ENCODE measurements around the gene SMURF1. TPM values are rescaled to one million over a fixed set of nuclear protein-coding genes. Genes with fewer than 3 reads are reported as not detected.

The SMURF1 gene
- total and polyA plus RNA-seq, 2 experiments from 2014 or later: 11.9 to 24.5 TPM

- peaks cover 43% of the 10 kb centered on the region for H3K36me3 ChIP-seq
- no peak overlapping the region for H3K4me3 ChIP-seq
- H3K27ac ChIP-seq: peak overlapping the region; percentile 9
- TF ChIP-seq, protein P1, sequence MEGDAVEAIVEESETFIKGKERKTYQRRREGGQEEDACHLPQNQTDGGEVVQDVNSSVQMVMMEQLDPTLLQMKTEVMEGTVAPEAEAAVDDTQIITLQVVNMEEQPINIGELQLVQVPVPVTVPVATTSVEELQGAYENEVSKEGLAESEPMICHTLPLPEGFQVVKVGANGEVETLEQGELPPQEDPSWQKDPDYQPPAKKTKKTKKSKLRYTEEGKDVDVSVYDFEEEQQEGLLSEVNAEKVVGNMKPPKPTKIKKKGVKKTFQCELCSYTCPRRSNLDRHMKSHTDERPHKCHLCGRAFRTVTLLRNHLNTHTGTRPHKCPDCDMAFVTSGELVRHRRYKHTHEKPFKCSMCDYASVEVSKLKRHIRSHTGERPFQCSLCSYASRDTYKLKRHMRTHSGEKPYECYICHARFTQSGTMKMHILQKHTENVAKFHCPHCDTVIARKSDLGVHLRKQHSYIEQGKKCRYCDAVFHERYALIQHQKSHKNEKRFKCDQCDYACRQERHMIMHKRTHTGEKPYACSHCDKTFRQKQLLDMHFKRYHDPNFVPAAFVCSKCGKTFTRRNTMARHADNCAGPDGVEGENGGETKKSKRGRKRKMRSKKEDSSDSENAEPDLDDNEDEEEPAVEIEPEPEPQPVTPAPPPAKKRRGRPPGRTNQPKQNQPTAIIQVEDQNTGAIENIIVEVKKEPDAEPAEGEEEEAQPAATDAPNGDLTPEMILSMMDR (IDR thresholded peaks at IDR 0.05; ENCODE audit: low read depth, low read length): no peak
- DNase-seq (ENCODE audit: low read depth in 1 of 2, low spot score in 1 of 2): no peak
- H3K4me1 ChIP-seq (ENCODE audit: low read depth): no peaks in the 10 kb centered on the region
- no peaks in the 10 kb centered on the region for H3K27me3 ChIP-seq
- no peaks in the 10 kb centered on the region for H3K9me3 ChIP-seq (ENCODE audit: low read depth)
Observed at GRCh38 chr7:99002148-99002826, 141.6 kb downstream of the SMURF1 start.

- DNase-seq (ENCODE audit: low read depth in 1 of 2, low spot score in 1 of 2): no peak
- H3K27ac ChIP-seq: no peak overlapping the region
- TF ChIP-seq, protein P1 (IDR thresholded peaks at IDR 0.05; ENCODE audit: low read depth, low read length): no peak
- H3K9me3 ChIP-seq (ENCODE audit: low read depth): no peaks in the 10 kb centered on the region
- no peaks in the 10 kb centered on the region for H3K27me3 ChIP-seq
- H3K4me3 ChIP-seq: no peak overlapping the region
- peaks cover 43% of the 10 kb centered on the region for H3K36me3 ChIP-seq
- H3K4me1 ChIP-seq (ENCODE audit: low read depth): no peaks in the 10 kb centered on the region
Observed at GRCh38 chr7:99001482-99002147, 142.3 kb downstream of the SMURF1 start.

DNA sequence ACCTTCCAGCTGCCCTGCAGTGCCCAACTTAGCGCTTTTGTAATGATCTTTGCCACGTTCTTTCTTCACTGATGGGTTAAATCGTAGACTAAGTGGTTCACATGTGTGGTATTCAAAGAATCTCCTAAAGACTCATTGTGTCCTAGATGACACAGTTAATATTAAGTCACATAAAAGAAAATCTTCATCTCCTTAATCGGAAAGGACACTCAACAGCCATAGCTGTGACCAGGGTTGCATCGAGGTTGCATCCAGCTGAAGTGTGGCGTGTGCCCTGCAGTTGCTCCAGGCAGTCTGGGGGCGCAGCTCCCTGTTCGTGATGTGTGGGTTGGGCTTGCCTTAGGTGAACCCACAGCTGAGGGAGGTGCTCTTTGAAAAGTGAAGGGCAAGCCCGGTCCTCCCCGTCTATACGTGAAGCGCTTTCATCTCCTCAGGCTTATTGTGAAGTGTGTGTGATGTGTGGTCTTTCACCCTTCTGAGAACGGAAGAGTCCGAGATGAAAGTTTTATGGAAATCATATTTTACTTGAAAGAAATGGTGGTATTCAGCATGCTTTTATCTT lies 142.9 kb downstream of the SMURF1 start:
- DNase-seq (ENCODE audit: low read depth in 1 of 2, low spot score in 1 of 2): no peak
- no peak overlapping the region for H3K4me3 ChIP-seq
- TF ChIP-seq, protein P1 (IDR thresholded peaks at IDR 0.05; ENCODE audit: low read depth, low read length): no peak
- H3K36me3 ChIP-seq: peaks cover 45% of the 10 kb centered on the region
- H3K27me3 ChIP-seq: no peaks in the 10 kb centered on the region
- H3K4me1 ChIP-seq (ENCODE audit: low read depth): no peaks in the 10 kb centered on the region
- no peak overlapping the region for H3K27ac ChIP-seq
- no peaks in the 10 kb centered on the region for H3K9me3 ChIP-seq (ENCODE audit: low read depth)

DNA sequence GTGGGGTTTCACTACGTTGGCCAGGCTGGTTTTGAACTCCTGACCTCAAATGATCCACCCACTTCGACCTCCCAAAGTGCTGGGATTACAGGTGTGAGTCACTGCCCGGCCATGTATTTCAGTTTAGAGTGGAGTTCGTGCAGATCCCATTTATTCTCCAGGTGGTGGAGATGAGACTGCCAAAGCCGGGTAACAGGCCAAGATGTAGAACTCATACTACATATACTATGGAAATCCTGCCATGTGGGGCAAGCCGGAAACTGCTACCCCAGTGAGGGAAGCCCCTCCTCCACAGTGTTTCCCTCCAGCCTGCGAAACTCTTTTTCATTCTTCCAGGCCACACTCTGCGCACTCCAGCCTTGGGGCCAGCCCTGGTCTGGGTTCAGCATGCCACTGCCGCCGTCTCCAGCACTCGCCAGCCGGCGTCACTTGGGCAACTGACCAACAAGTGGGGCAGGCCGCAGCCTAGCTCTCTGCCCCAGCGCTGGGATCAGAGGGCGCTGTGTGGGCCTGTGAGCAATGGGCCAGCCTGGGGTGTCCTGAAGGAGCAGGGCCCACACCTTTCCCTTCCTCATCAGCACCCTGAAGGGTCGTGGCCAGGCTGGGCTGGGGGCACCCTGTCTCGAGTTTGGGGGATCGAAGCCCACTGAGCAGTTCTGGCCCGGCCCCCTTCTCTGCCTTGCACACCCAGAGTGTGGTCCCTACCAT lies 143.6 kb downstream of the SMURF1 start:
- Histone ChIP-seq H3K4me1 (ENCODE audit: low read depth) (no peaks in the 10 kb centered on the region), H3K9me3 (ENCODE audit: low read depth) (no peaks in the 10 kb centered on the region), H3K27ac (no peak overlapping the region), H3K27me3 (no peaks in the 10 kb centered on the region), H3K4me3 (no peak overlapping the region), H3K36me3 (peaks cover 46% of the 10 kb centered on the region)
- DNase-seq (ENCODE audit: low read depth in 1 of 2, low spot score in 1 of 2): no peak
- TF ChIP-seq, protein P1 (IDR thresholded peaks at IDR 0.05; ENCODE audit: low read depth, low read length): no peak

- Histone ChIP-seq H3K4me1 (ENCODE audit: low read depth) (no peaks in the 10 kb centered on the region), H3K36me3 (peaks cover 53% of the 10 kb centered on the region), H3K27ac (peak overlapping the region; percentile 39), H3K27me3 (no peaks in the 10 kb centered on the region), H3K9me3 (ENCODE audit: low read depth) (no peaks in the 10 kb centered on the region), H3K4me3 (no peak overlapping the region)
- no peak for DNase-seq (ENCODE audit: low read depth in 1 of 2, low spot score in 1 of 2)
- TF ChIP-seq, protein P1 (IDR thresholded peaks at IDR 0.05; ENCODE audit: low read depth, low read length): no peak
Observed at GRCh38 chr7:98998821-98999725, 144.8 kb downstream of the SMURF1 start.

All from cardiac muscle cell (in vitro differentiated cells and primary cell).